H1 (cell line): Measurements from ENCODE around the gene SEC63. TPM values are rescaled to one million over a fixed set of nuclear protein-coding genes. Genes with fewer than 3 reads are reported as not detected.

Experiments used
- CTCF ChIA-PET: fragments of 300-600 bp; sonication (Branson Sonifier 250); formaldehyde crosslinking; loops from one replicate; lab custom pipeline; 2021; ENCODE audit not compliant: partially characterized antibody; lab: Charles Lee
- POLR2A ChIA-PET: fragments of 300-600 bp; sonication (Branson Sonifier 250); formaldehyde crosslinking; loops from one replicate; lab custom pipeline; 2021; ENCODE audit warnings: inconsistent platforms; ENCODE audit not compliant: partially characterized antibody; lab: Charles Lee
- DNase-seq, 2 experiments: peaks; one replicate each; pipeline versions ENCODE4 v3.0.0 to v3.0.0-alpha.2; 2010 to 2022; ENCODE audit warnings: low spot score in 2 of 2, low read depth in 1 of 2, mixed read lengths in 1 of 2
- FAIRE-seq: peaks from 2 replicates; lab custom pipeline; 2011; peaks lifted over from hg19 to GRCh38; lab: Jason Lieb, UNC
- H2AFZ ChIP-seq: 2 replicates; pipeline ENCODE4 v1.8.1; 2012; ENCODE audit warnings: low read length, inconsistent platforms
- H2AK5ac ChIP-seq: 2 replicates; pipeline ENCODE4 v1.6.1; 2013; ENCODE audit warnings: low read depth, low read length
- H2BK120ac ChIP-seq: replicated peaks from 2 replicates; pipeline ENCODE3; 2013; ENCODE audit warnings: low read depth, low read length, inconsistent platforms
- H2BK12ac ChIP-seq: 2 replicates; pipeline ENCODE4 v1.6.1; 2013; ENCODE audit warnings: low read depth, low read length
- H2BK15ac ChIP-seq: 2 replicates; pipeline ENCODE4 v1.6.1; 2013; ENCODE audit warnings: low read length
- H2BK20ac ChIP-seq: 2 replicates; pipeline ENCODE4 v1.6.1; 2013; ENCODE audit warnings: low read length
- H2BK5ac ChIP-seq: 2 replicates; pipeline ENCODE4 v1.6.1; 2013; ENCODE audit warnings: low read depth, low read length
- H3K14ac ChIP-seq: 2 replicates; pipeline ENCODE4 v1.6.1; 2013; ENCODE audit warnings: inconsistent platforms; ENCODE audit not compliant: insufficient read length
- H3K18ac ChIP-seq: 2 replicates; pipeline ENCODE4 v1.6.1; 2013; ENCODE audit warnings: low read length; ENCODE audit errors: extremely low read depth
- H3K23ac ChIP-seq: 2 replicates; pipeline ENCODE4 v1.6.1; 2013; ENCODE audit warnings: inconsistent platforms; ENCODE audit not compliant: insufficient read length
- H3K23me2 ChIP-seq: 2 replicates; pipeline ENCODE4 v1.6.1; 2013; ENCODE audit warnings: low read depth, low read length
- H3K27ac ChIP-seq: 2 replicates; pipeline ENCODE4 v1.6.1; 2011; ENCODE audit warnings: low read depth, low read length, inconsistent platforms
- H3K27me3 ChIP-seq, 4 experiments: replicated peaks in 1 of 4; 1 replicate in 1 of 4; 2 replicates in 3 of 4; pipeline versions ENCODE4 v1.6.1 to v1.8.1; 2011 to 2013; ENCODE audit warnings: low read length in 3 of 4, mild to moderate bottlenecking in 3 of 4, inconsistent platforms in 2 of 4, mixed read lengths in 2 of 4, moderate library complexity in 1 of 4; ENCODE audit not compliant: control insufficient read depth in 3 of 4, insufficient read depth in 3 of 4; ENCODE audit errors: extremely low read depth in 1 of 4
- H3K36me3 ChIP-seq, 4 experiments: 2 replicates each; pipeline versions ENCODE4 v1.6.1 to v1.8.1; 2011 to 2013; ENCODE audit warnings: mild to moderate bottlenecking in 4 of 4, low read length in 3 of 4, moderate library complexity in 2 of 4, control low read depth in 1 of 4, inconsistent platforms in 1 of 4; ENCODE audit not compliant: insufficient read depth in 4 of 4, control insufficient read depth in 2 of 4
- H3K4ac ChIP-seq: replicated peaks from 2 replicates; pipeline ENCODE3; 2013; ENCODE audit warnings: low read length, low read depth, mixed read lengths, inconsistent platforms; ENCODE audit not compliant: insufficient read length
- H3K4me1 ChIP-seq, 4 experiments: replicated peaks in 1 of 4; 1 replicate in 1 of 4; 2 replicates in 3 of 4; pipeline versions ENCODE4 v1.6.1 to v1.8.1; 2011 to 2013; ENCODE audit warnings: low read length in 3 of 4, inconsistent platforms in 2 of 4, mixed read lengths in 1 of 4; ENCODE audit not compliant: insufficient read depth in 4 of 4, control insufficient read depth in 3 of 4
- H3K4me2 ChIP-seq, 2 experiments: 2 replicates each; pipeline versions ENCODE4 v1.6.1 to v1.8.1; 2011 to 2013; ENCODE audit warnings: low read depth in 2 of 2, low read length in 2 of 2, control low read depth in 1 of 2, inconsistent platforms in 1 of 2, mild to moderate bottlenecking in 1 of 2; ENCODE audit not compliant: insufficient read depth in 1 of 2
- H3K4me3 ChIP-seq, 4 experiments: fragments of 200-600, 300-600 bp in 1 of 4; sonication (generic), shearing (Covaris generic), sonication (Bioruptor Twin) in 1 of 4; 2 replicates each; pipeline versions ENCODE4 v1.5.1 to v1.8.1; 2011 to 2016; ENCODE audit warnings: low read length in 4 of 4, low read depth in 3 of 4, control low read depth in 2 of 4, inconsistent platforms in 2 of 4, mild to moderate bottlenecking in 2 of 4, mixed read lengths in 1 of 4, moderate library complexity in 1 of 4; ENCODE audit not compliant: insufficient read depth in 2 of 4; ENCODE audit errors: extremely low read depth in 1 of 4
- H3K56ac ChIP-seq: replicated peaks from 2 replicates; pipeline ENCODE3; 2013; ENCODE audit warnings: low read depth, mild to moderate bottlenecking, mixed read lengths, low read length, inconsistent platforms; ENCODE audit not compliant: insufficient read length
- H3K79me1 ChIP-seq: 2 replicates; pipeline ENCODE4 v1.6.1; 2013; ENCODE audit warnings: low read depth, low read length, control low read depth
- H3K79me2 ChIP-seq, 2 experiments: 2 replicates each; pipeline versions ENCODE4 v1.6.1 to v1.8.1; 2012 to 2013; ENCODE audit warnings: low read length in 2 of 2, mild to moderate bottlenecking in 2 of 2, inconsistent platforms in 1 of 2; ENCODE audit not compliant: insufficient read depth in 2 of 2, control insufficient read depth in 1 of 2
- H3K9ac ChIP-seq, 4 experiments: replicated peaks in 1 of 4; 1 replicate in 1 of 4; 2 replicates in 3 of 4; pipeline versions ENCODE4 v1.6.1 to v1.8.1; 2011 to 2013; ENCODE audit warnings: low read depth in 3 of 4, low read length in 3 of 4, control low read depth in 2 of 4, mild to moderate bottlenecking in 2 of 4, moderate library complexity in 2 of 4, inconsistent platforms in 1 of 4; ENCODE audit errors: extremely low read depth in 1 of 4
- H3K9me3 ChIP-seq, 2 experiments: 2 replicates each; pipeline versions ENCODE4 v1.6.1 to v1.8.1; 2012 to 2013; ENCODE audit warnings: mild to moderate bottlenecking in 2 of 2, moderate library complexity in 2 of 2, control low read depth in 1 of 2, inconsistent platforms in 1 of 2, low read depth in 1 of 2, low read length in 1 of 2, mixed read lengths in 1 of 2; ENCODE audit not compliant: insufficient read depth in 2 of 2
- H4K20me1 ChIP-seq, 2 experiments: replicated peaks in 1 of 2; 2 replicates each; pipeline versions ENCODE3 to v1.8.1; 2011 to 2013; ENCODE audit warnings: inconsistent platforms in 2 of 2, low read length in 2 of 2, mild to moderate bottlenecking in 1 of 2; ENCODE audit not compliant: insufficient read depth in 2 of 2, control insufficient read depth in 1 of 2
- H4K5ac ChIP-seq: 2 replicates; pipeline ENCODE4 v1.6.1; 2013; ENCODE audit warnings: low read length, low read depth, mixed read lengths, inconsistent platforms; ENCODE audit not compliant: insufficient read length
- H4K8ac ChIP-seq: 2 replicates; pipeline ENCODE4 v1.8.0; 2013; ENCODE audit warnings: mild to moderate bottlenecking, moderate library complexity, low read length, inconsistent platforms; ENCODE audit not compliant: insufficient read depth; ENCODE audit errors: extremely low read depth
- H4K91ac ChIP-seq: replicated peaks from 2 replicates; pipeline ENCODE3; 2013; ENCODE audit warnings: low read length, mixed read lengths, inconsistent platforms; ENCODE audit not compliant: insufficient read length
- ATF2 ChIP-seq: IDR thresholded peaks from 2 replicates; pipeline ENCODE4 v1.6.1; 2012; ENCODE audit warnings: low read length, inconsistent platforms
- HDAC6 ChIP-seq: IDR thresholded peaks from one replicate; pipeline ENCODE4 v1.7.1; 2012; ENCODE audit warnings: low read depth, mild to moderate bottlenecking, inconsistent platforms, low read length, moderate library complexity
- JUND ChIP-seq: IDR thresholded peaks from 2 replicates; pipeline ENCODE4 v1.6.1; 2011; ENCODE audit warnings: mild to moderate bottlenecking, improper control_type of control experiment, low read length
- PHF8 ChIP-seq: fragments of 200-600 bp; sonication (generic); conservative IDR thresholded peaks from 2 replicates; pipeline ENCODE4 v1.7.1; 2012; ENCODE audit warnings: low read depth, mild to moderate bottlenecking, inconsistent platforms, low read length, moderate library complexity
- RFX5 ChIP-seq: IDR thresholded peaks from 2 replicates; pipeline ENCODE4 v1.6.1; 2011; ENCODE audit warnings: low read depth, low read length, improper control_type of control experiment, borderline replicate concordance
- RXRA ChIP-seq: IDR thresholded peaks from 2 replicates; pipeline ENCODE4 v1.6.1; 2011; ENCODE audit warnings: low read depth, mild to moderate bottlenecking, low read length, moderate library complexity; ENCODE audit not compliant: insufficient read depth
- WGBS, 2 experiments: shearing (Covaris generic) in 1 of 2; methylation state at CpG; one replicate each; pipeline versions ENCODE4 v1.1.6 to v1.1.7; 2013 to 2015; ENCODE audit warnings: low lambda C conversion rate in 2 of 2, mixed read lengths in 2 of 2, inconsistent platforms in 1 of 2, low coverage in 1 of 2, missing lambda C conversion rate in 1 of 2; ENCODE audit not compliant: insufficient replicate concordance in 2 of 2, insufficient coverage in 1 of 2, insufficient read length in 1 of 2; ENCODE audit errors: extremely low coverage in 1 of 2, missing lambda C conversion rate in 1 of 2; 5-methylcytosine and 5-hydroxymethylcytosine counted together
- polyA plus RNA-seq, 7 experiments: library from polyadenylated mRNA; depleted of rRNA in 3 of 7; stranded (reverse) in 5 of 7; unstranded in 2 of 7; fragments of >200 nt in 5 of 7; fragments of 200-250 nt in 2 of 7; gene quantifications; 1 replicate in 5 of 7; 2 replicates in 1 of 7; 4 replicates in 1 of 7; pipeline versions ENCODE4 v1.2.1 to v1.2.3, GENCODE V29; 2011 to 2013; ENCODE audit warnings: missing spikeins in 2 of 7, mixed read lengths in 2 of 7
- total RNA-seq: library from RNA; stranded (reverse); fragmentation: NEBNext Ultra II Directional; extraction: Animal tissue kit (Norgen Biotek cat#: 25700); gene quantifications from 2 replicates; pipeline ENCODE4 v1.2.1, GENCODE V29; 2021

SEC63 gene
- total and polyA plus RNA-seq, 2 of the 8 experiments (the other 6 are each of a cell fraction or from before 2014, with no cell fraction given) = 17.3 to 121 TPM

- 95% methylated on average over 4 of the region's 4 CpGs; no CpG with 5 or more reads in 1 of the 2 experiments for WGBS, 2 experiments
Observed at GRCh38 chr6:107976155-107976783, 18.3 kb upstream of the SEC63 start.

More at GRCh38 chr6:107976155-107976783, 18.3 kb upstream of the SEC63 start:
- peaks cover 0 to 3% (median under 1%) of the 10 kb centered on the region in 4 experiments; a peak in 1 of 7 replicates for H3K4me1 ChIP-seq
- no peaks in the 10 kb centered on the region for H3K36me3 ChIP-seq
- H3K14ac ChIP-seq = no peak overlapping the region
- H2BK12ac ChIP-seq = no peak overlapping the region
- FAIRE-seq = no peak
- H3K18ac ChIP-seq = no peak overlapping the region
- no peaks in the 10 kb centered on the region for H4K20me1 ChIP-seq
- H3K4me3 ChIP-seq = no peak overlapping the region
- TF ChIP-seq JUND = no peak
- no peak for TF ChIP-seq RXRA
- no peak for TF ChIP-seq ATF2
- TF ChIP-seq HDAC6 = no peak
- TF ChIP-seq PHF8 = no peak
- TF ChIP-seq RFX5 = no peak
- CTCF ChIA-PET = interaction anchor here (0.7 to 3.3 kb wide), 10 partner anchors 10 to 516 kb away, joined by 3 to 23 read pairs (median 4); no protein-coding TSS in a partner anchor
- no peak overlapping the region for H3K4ac ChIP-seq
- no peak overlapping the region for H3K4me2 ChIP-seq
- no peak overlapping the region for H2BK20ac ChIP-seq
- no peaks in the 10 kb centered on the region for H3K79me1 ChIP-seq
- no peak overlapping the region for H3K23ac ChIP-seq
- no peaks in the 10 kb centered on the region for H3K79me2 ChIP-seq
- POLR2A ChIA-PET = interaction anchor here (1.0 kb wide), 1 partner anchor 11 kb away, joined by 3 read pairs; no protein-coding TSS in a partner anchor
- H2BK15ac ChIP-seq = no peak overlapping the region
- no peak overlapping the region for H3K9ac ChIP-seq
- no peaks in the 10 kb centered on the region; the same call in 1 of the 2 replicates for H3K23me2 ChIP-seq
- no peak overlapping the region for H2BK120ac ChIP-seq
- no peak overlapping the region for H3K27ac ChIP-seq
- no peak overlapping the region for H3K56ac ChIP-seq
- no peak overlapping the region for H4K91ac ChIP-seq
- no peak overlapping the region for H2AFZ ChIP-seq
- no peak for DNase-seq
- H3K9me3 ChIP-seq = no peaks in the 10 kb centered on the region
- no peak overlapping the region for H4K5ac ChIP-seq
- no peaks in the 10 kb centered on the region for H3K27me3 ChIP-seq
- H2AK5ac ChIP-seq = no peak overlapping the region
- no peak overlapping the region for H4K8ac ChIP-seq
- H2BK5ac ChIP-seq = no peak overlapping the region
